Naive thymus-derived CD4-positive, alpha-beta T cell (primary cell): ENCODE measurements around the gene NR1D2. TPM values are rescaled to one million over a fixed set of nuclear protein-coding genes. Genes with fewer than 3 reads are reported as not detected.
"Not testable (repeated sequence)": the region's sequence is repeated elsewhere in the genome, so short reads cannot be mapped to it uniquely, and the experiment has no call there.

Experiments
- ATAC-seq: fragments of 150-1000 bp; cut with Tn5 transposase; 2 replicates; pipeline ENCODE4 v1.10.0; 2021; ENCODE audit warnings: mild to moderate bottlenecking, moderate library complexity
- CTCF ChIA-PET: fragments of 350-600 bp; sonication (Branson Sonifier 250); formaldehyde crosslinking; loops from one replicate; lab custom pipeline; 2021; ENCODE audit warnings: antibody characterized with exemption; lab: Charles Lee
- POLR2A ChIA-PET: fragments of 350-600 bp; sonication (Branson Sonifier 250); formaldehyde crosslinking; loops from one replicate; lab custom pipeline; 2021; ENCODE audit warnings: antibody characterized with exemption, inconsistent platforms; lab: Charles Lee
- DNase-seq, 9 donors: peaks; one replicate each; pipeline versions ENCODE4 v3.0.0 to v3.0.0-alpha.2; 2020 to 2022; ENCODE audit warnings: mixed read lengths in 1 of 9
- H3K27ac ChIP-seq: one replicate; pipeline ENCODE4 v1.7.0; 2013; ENCODE audit warnings: mild to moderate bottlenecking, low read depth, low read length, moderate library complexity
- H3K27me3 ChIP-seq, 2 donors: one replicate each; pipeline ENCODE4 v1.7.0; 2013; ENCODE audit warnings: low read length in 2 of 2, mild to moderate bottlenecking in 2 of 2, moderate library complexity in 2 of 2; ENCODE audit not compliant: control insufficient read depth in 2 of 2, insufficient read depth in 2 of 2
- H3K36me3 ChIP-seq, 3 experiments: 1 replicate in 2 of 3; 2 replicates in 1 of 3; pipeline ENCODE4 v1.7.0; 2013; ENCODE audit warnings: low read length in 3 of 3, mild to moderate bottlenecking in 3 of 3, moderate library complexity in 1 of 3; ENCODE audit not compliant: insufficient read depth in 3 of 3, control insufficient read depth in 2 of 3
- H3K4me1 ChIP-seq, 2 donors: one replicate each; pipeline ENCODE4 v1.7.0; 2013; ENCODE audit warnings: low read length in 2 of 2, mild to moderate bottlenecking in 2 of 2, moderate library complexity in 1 of 2; ENCODE audit not compliant: control insufficient read depth in 2 of 2, insufficient read depth in 2 of 2
- H3K4me3 ChIP-seq: 2 replicates; pipeline ENCODE4 v1.7.0; 2013; ENCODE audit warnings: mild to moderate bottlenecking, low read length
- H3K9me3 ChIP-seq, 3 experiments: 1 replicate in 2 of 3; 2 replicates in 1 of 3; pipeline ENCODE4 v1.7.0; 2013; ENCODE audit warnings: low read length in 3 of 3; ENCODE audit not compliant: control insufficient read depth in 2 of 3
- H3K27ac Mint-ChIP-seq, 9 donors: one replicate each; pipeline ENCODE4 v1.8.0; 2020 to 2022; ENCODE audit warnings: mixed read lengths in 9 of 9, mild to moderate bottlenecking in 8 of 9, moderate library complexity in 5 of 9, inconsistent platforms in 2 of 9
- H3K27me3 Mint-ChIP-seq, 5 donors: one replicate each; pipeline ENCODE4 v1.8.0; 2021 to 2022; ENCODE audit warnings: mixed read lengths in 5 of 5, mild to moderate bottlenecking in 1 of 5
- H3K36me3 Mint-ChIP-seq, 5 donors: one replicate each; pipeline ENCODE4 v1.8.0; 2020 to 2022; ENCODE audit warnings: mixed read lengths in 5 of 5, mild to moderate bottlenecking in 3 of 5, inconsistent platforms in 1 of 5
- H3K4me1 Mint-ChIP-seq, 7 donors: one replicate each; pipeline ENCODE4 v1.8.0; 2020 to 2022; ENCODE audit warnings: mixed read lengths in 7 of 7, mild to moderate bottlenecking in 3 of 7, inconsistent platforms in 1 of 7
- H3K4me3 Mint-ChIP-seq, 10 donors: one replicate each; pipeline ENCODE4 v1.8.0; 2020 to 2022; ENCODE audit warnings: mild to moderate bottlenecking in 10 of 10, mixed read lengths in 10 of 10, moderate library complexity in 6 of 10, inconsistent platforms in 2 of 10
- H3K9me3 Mint-ChIP-seq, 11 donors: one replicate each; pipeline ENCODE4 v1.8.0; 2020 to 2022; ENCODE audit warnings: mixed read lengths in 11 of 11, mild to moderate bottlenecking in 4 of 11, inconsistent platforms in 1 of 11, moderate library complexity in 1 of 11
- intact Hi-C, 2 donors: fragments of 100-400 bp; cut with micrococcal nuclease; formaldehyde crosslinking; loops; one replicate each; pipeline ENCODE4 v1.15.1; 2023
- polyA plus RNA-seq, 2 donors: library from polyadenylated mRNA; unstranded; fragments of 300-500 nt; fragmentation: Illumina TruSeq; gene quantifications; one replicate each; pipeline ENCODE4 v1.2.3, GENCODE V29; 2021
- total RNA-seq, 6 experiments: library from RNA in 5 of 6; stranded (reverse) in 5 of 6; gene quantifications; 1 replicate in 5 of 6; 2 replicates in 1 of 6; pipeline ENCODE4 v1.2.3 and lab custom pipeline; 2021 to 2026

Gene NR1D2
- total and polyA plus RNA-seq, 7 experiments from 2014 or later, result 6.7 to 97.7 (median 53.0) TPM

GRCh38 chr3:24010834-24011233 lies 65.7 kb downstream of the NR1D2 start:
- H3K27me3 ChIP-seq, CTCF ChIA-PET, H3K4me3 Mint-ChIP-seq, H3K27ac Mint-ChIP-seq, H3K36me3 Mint-ChIP-seq, H3K9me3 Mint-ChIP-seq, DNase-seq, H3K27ac ChIP-seq, ATAC-seq, H3K4me1 Mint-ChIP-seq, H3K27me3 Mint-ChIP-seq, H3K9me3 ChIP-seq, intact Hi-C loops, H3K4me3 ChIP-seq, H3K36me3 ChIP-seq, POLR2A ChIA-PET, H3K4me1 ChIP-seq: not testable (repeated sequence)

GRCh38 chr3:24012589-24013269 lies 67.6 kb downstream of the NR1D2 start:
- Mint-ChIP-seq H3K36me3 (no peaks in the 10 kb centered on the region), H3K27ac (no peak overlapping the region), H3K4me3 (no peak overlapping the region), H3K9me3 (no peaks in the 10 kb centered on the region), H3K27me3 (peaks cover 0 to 8% (median 0%) of the 10 kb centered on the region in 5 donors), H3K4me1 (peaks cover 0 to 1% (median 0%) of the 10 kb centered on the region in 7 donors)
- Histone ChIP-seq H3K4me3 (no peak overlapping the region), H3K36me3 (no peaks in the 10 kb centered on the region), H3K4me1 (no peaks in the 10 kb centered on the region), H3K27me3 (no peaks in the 10 kb centered on the region), H3K9me3 (no peaks in the 10 kb centered on the region), H3K27ac (no peak overlapping the region)
- POLR2A ChIA-PET, result no interaction called here
- intact Hi-C loops, result no loop called here
- CTCF ChIA-PET, result no interaction called here
- no peak for DNase-seq
- ATAC-seq, result no peak

DNA sequence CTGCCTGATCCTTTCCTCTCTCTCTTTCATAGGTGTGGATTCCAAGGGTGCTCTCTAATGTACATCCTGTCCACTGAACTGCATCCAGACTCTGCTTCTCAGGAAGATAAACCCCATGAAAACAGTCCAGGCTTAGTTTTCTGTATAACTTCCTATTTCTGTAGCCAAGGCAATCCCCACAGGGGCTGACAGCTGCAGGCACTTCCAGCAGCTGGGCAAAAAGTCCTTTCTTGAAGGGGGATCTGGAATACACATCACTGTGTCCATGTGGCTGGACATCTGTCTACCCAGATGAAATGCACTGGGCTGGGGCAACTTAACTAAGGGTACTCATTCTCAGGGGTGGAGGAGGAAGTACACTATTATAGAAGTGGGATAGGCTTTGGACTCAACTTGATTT lies 72.2 kb downstream of the NR1D2 start:
- H3K36me3 ChIP-seq, result no peaks in the 10 kb centered on the region
- no peaks in the 10 kb centered on the region for H3K4me1 ChIP-seq
- H3K27me3 Mint-ChIP-seq, result peaks cover 0 to 4% (median 0%) of the 10 kb centered on the region in 5 donors
- no peaks in the 10 kb centered on the region for H3K27me3 ChIP-seq
- no peaks in the 10 kb centered on the region for H3K9me3 ChIP-seq
- DNase-seq, result no peak
- no peak overlapping the region for H3K27ac Mint-ChIP-seq
- no peak overlapping the region for H3K27ac ChIP-seq
- H3K4me1 Mint-ChIP-seq, result peaks cover 0 to 1% (median 0%) of the 10 kb centered on the region in 7 donors
- intact Hi-C loops, result no loop called here
- H3K4me3 Mint-ChIP-seq, result no peak overlapping the region
- H3K4me3 ChIP-seq, result no peak overlapping the region
- CTCF ChIA-PET, result no interaction called here
- no peaks in the 10 kb centered on the region for H3K9me3 Mint-ChIP-seq
- POLR2A ChIA-PET, result no interaction called here
- no peaks in the 10 kb centered on the region for H3K36me3 Mint-ChIP-seq
- no peak for ATAC-seq

DNA sequence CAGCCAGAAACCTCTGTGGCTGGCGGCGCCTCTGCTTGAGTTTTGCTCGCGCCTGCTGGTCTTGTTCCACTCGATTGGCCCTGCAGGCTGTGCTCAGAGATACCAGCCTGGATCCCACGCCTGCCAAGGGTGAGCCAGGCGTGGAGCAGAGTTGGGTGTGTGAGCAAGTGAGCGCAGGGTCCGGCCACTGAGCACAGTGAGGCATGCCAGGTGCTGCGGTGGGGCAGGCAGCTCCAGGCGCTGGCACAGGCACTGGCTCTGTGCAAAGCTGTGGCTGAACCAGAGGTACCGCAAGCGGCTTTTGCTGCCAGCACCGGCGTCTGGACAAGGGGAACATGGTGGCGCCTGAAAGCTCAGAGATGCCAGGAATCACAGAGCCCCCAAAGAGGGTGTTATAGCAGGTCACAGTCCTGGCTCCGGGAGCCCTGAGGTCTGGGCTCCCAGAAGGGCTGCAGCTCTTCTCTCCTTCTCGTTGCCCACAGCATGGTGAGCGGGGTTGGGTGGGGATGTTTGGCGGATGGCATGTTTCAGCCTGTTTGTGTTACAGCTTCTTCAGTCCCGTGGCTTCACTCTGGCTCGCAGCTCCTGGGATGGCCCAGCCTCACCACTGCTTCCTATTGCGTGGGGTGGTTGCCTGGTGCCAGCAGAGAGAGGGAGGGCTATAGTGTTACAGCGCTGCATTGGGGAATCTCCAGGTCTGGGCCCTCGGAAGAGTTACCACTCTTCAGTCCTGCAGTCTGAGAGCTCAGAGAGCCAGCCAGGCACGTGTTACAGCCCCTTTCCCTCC lies 73.9 kb downstream of the NR1D2 start:
- Histone ChIP-seq H3K36me3 (no peaks in the 10 kb centered on the region), H3K4me1 (no peaks in the 10 kb centered on the region), H3K27me3 (no peaks in the 10 kb centered on the region), H3K9me3 (no peaks in the 10 kb centered on the region), H3K4me3 (no peak overlapping the region), H3K27ac (no peak overlapping the region)
- Mint-ChIP-seq H3K27ac (no peak overlapping the region), H3K4me1 (peaks cover 0 to 1% (median 0%) of the 10 kb centered on the region in 7 donors), H3K27me3 (peaks cover 0 to 4% (median 0%) of the 10 kb centered on the region in 5 donors), H3K9me3 (no peaks in the 10 kb centered on the region), H3K36me3 (no peaks in the 10 kb centered on the region), H3K4me3 (no peak overlapping the region)
- DNase-seq (no peak), ATAC-seq (no peak)
- intact Hi-C loops, result no loop called here
- ChIA-PET CTCF (no interaction called here), POLR2A (no interaction called here)

- H3K4me3 ChIP-seq, result no peak overlapping the region
- ATAC-seq (no peak), DNase-seq (no peak)
- Mint-ChIP-seq H3K36me3 (no peaks in the 10 kb centered on the region), H3K27ac (no peak overlapping the region), H3K27me3 (peaks cover 0 to 3% (median 0%) of the 10 kb centered on the region in 5 donors), H3K4me3 (no peak overlapping the region), H3K4me1 (peaks cover 0 to 1% (median 0%) of the 10 kb centered on the region in 7 donors), H3K9me3 (no peaks in the 10 kb centered on the region)
- H3K36me3 ChIP-seq, result no peaks in the 10 kb centered on the region
- intact Hi-C loops, result no loop called here
- no peaks in the 10 kb centered on the region for H3K4me1 ChIP-seq
- ChIA-PET CTCF (no interaction called here), POLR2A (no interaction called here)
- no peak overlapping the region for H3K27ac ChIP-seq
- no peaks in the 10 kb centered on the region for H3K27me3 ChIP-seq
- H3K9me3 ChIP-seq, result no peaks in the 10 kb centered on the region
These were observed 74.5 kb downstream of the NR1D2 start for GRCh38 chr3:24019585-24019984.

GRCh38 chr3:24020036-24020691 lies 75.1 kb downstream of the NR1D2 start:
- H3K36me3 Mint-ChIP-seq, result no peaks in the 10 kb centered on the region
- intact Hi-C loops, result no loop called here
- ChIA-PET POLR2A (no interaction called here), CTCF (no interaction called here)
- Histone ChIP-seq H3K27me3 (no peaks in the 10 kb centered on the region), H3K9me3 (no peaks in the 10 kb centered on the region), H3K27ac (no peak overlapping the region), H3K36me3 (no peaks in the 10 kb centered on the region), H3K4me3 (no peak overlapping the region), H3K4me1 (no peaks in the 10 kb centered on the region)
- no peak overlapping the region for H3K27ac Mint-ChIP-seq
- DNase-seq (no peak), ATAC-seq (no peak)
- peaks cover 0 to 1% (median 0%) of the 10 kb centered on the region in 7 donors for H3K4me1 Mint-ChIP-seq
- no peaks in the 10 kb centered on the region for H3K9me3 Mint-ChIP-seq
- no peaks in the 10 kb centered on the region for H3K27me3 Mint-ChIP-seq
- H3K4me3 Mint-ChIP-seq, result no peak overlapping the region
